Tracheal epithelial cell (primary cell): Measurements from ENCODE around the gene BCL11A. TPM values are rescaled to one million over a fixed set of nuclear protein-coding genes. Genes with fewer than 3 reads are reported as not detected.

Experiments used
- total RNA-seq: library from RNA; depleted of rRNA; stranded (reverse); fragments of >200 nt; gene quantifications from 2 replicates; pipeline ENCODE4 v1.2.1, GENCODE V29; 2014

BCL11A gene
- 6.7 and 6.8 TPM in 2 replicates for total RNA-seq

GRCh38 chr2:60553495-60554073 is at the start of gene BCL11A:
Gene BCL11A, minus strand, starts transcription at chr2:60553654. Its CDS starts 384 bp downstream, at chr2:60553270.

Other genes starting within 250 kb of the BCL11A start
- 9.2 and 19.0 TPM in 2 replicates for gene PAPOLG, start 202.6 kb upstream of the BCL11A start, total RNA-seq